GM23248 (cell line): ENCODE results near the gene TXNIP. TPM values are rescaled to one million over a fixed set of nuclear protein-coding genes. Genes with fewer than 3 reads are reported as not detected.

Experiments
- DNase-seq: peaks from one replicate; pipeline ENCODE4 v3.0.0-alpha.2; 2015
- H2AFZ ChIP-seq: fragments of 200-600 bp; sonication (generic); 2 replicates; pipeline ENCODE4 v1.6.1; 2016; ENCODE audit warnings: antibody characterized with exemption
- H3F3A ChIP-seq: fragments of 200-600 bp; sonication (generic); 2 replicates; pipeline ENCODE4 v1.6.1; 2016; ENCODE audit warnings: mild to moderate bottlenecking, antibody characterized with exemption, mixed run types; ENCODE audit not compliant: insufficient read depth
- H3K27ac ChIP-seq: fragments of 200-600 bp; sonication (generic); 2 replicates; pipeline ENCODE4 v1.5.1; 2016; ENCODE audit warnings: mild to moderate bottlenecking
- H3K27me3 ChIP-seq: fragments of 200-600 bp; sonication (generic); replicated peaks from 2 replicates; pipeline ENCODE4 v1.6.1; 2016; ENCODE audit warnings: mild to moderate bottlenecking; ENCODE audit not compliant: insufficient read depth
- H3K36me3 ChIP-seq: fragments of 200-600 bp; sonication (generic); 2 replicates; pipeline ENCODE4 v1.6.1; 2016; ENCODE audit warnings: low read depth, mild to moderate bottlenecking
- H3K4me1 ChIP-seq: fragments of 200-600 bp; sonication (generic); 2 replicates; pipeline ENCODE4 v1.6.1; 2016; ENCODE audit warnings: mild to moderate bottlenecking; ENCODE audit not compliant: insufficient read depth
- H3K4me2 ChIP-seq: fragments of 200-600 bp; sonication (generic); one replicate; pipeline ENCODE4 v1.6.1; 2016; ENCODE audit warnings: mild to moderate bottlenecking; ENCODE audit not compliant: unreplicated experiment
- H3K4me3 ChIP-seq: fragments of 200-600 bp; sonication (generic); 2 replicates; pipeline ENCODE4 v1.5.1; 2016; ENCODE audit warnings: mild to moderate bottlenecking
- H3K79me2 ChIP-seq: fragments of 200-600 bp; sonication (generic); 2 replicates; pipeline ENCODE4 v1.6.1; 2016; ENCODE audit warnings: mild to moderate bottlenecking; ENCODE audit not compliant: insufficient read depth
- H3K9ac ChIP-seq: fragments of 200-600 bp; sonication (generic); 2 replicates; pipeline ENCODE4 v1.6.1; 2016; ENCODE audit warnings: mild to moderate bottlenecking
- H3K9me2 ChIP-seq: fragments of 200-600 bp; sonication (generic); 2 replicates; pipeline ENCODE4 v1.6.1; 2016; ENCODE audit warnings: mixed run types, mild to moderate bottlenecking, moderate library complexity; ENCODE audit not compliant: insufficient read depth
- H3K9me3 ChIP-seq: fragments of 200-600 bp; sonication (generic); one replicate; pipeline ENCODE4 v1.6.1; 2017; ENCODE audit warnings: low read depth
- H4K20me1 ChIP-seq: fragments of 200-600 bp; sonication (generic); 2 replicates; pipeline ENCODE4 v1.6.0; 2016; ENCODE audit not compliant: insufficient read depth
- EZH2 ChIP-seq: fragments of 200-600 bp; sonication (generic); IDR thresholded peaks from 2 replicates; pipeline ENCODE4 v1.6.1; 2018; ENCODE audit warnings: antibody characterized with exemption, mild to moderate bottlenecking; ENCODE audit not compliant: insufficient read depth, poor library complexity, severe bottlenecking
- EZH2phosphoT487 ChIP-seq: fragments of 200-600 bp; sonication (generic); IDR thresholded peaks from 2 replicates; pipeline ENCODE4 v1.6.1; 2018; ENCODE audit warnings: antibody characterized with exemption, moderate library complexity, mild to moderate bottlenecking, low read depth; ENCODE audit not compliant: insufficient read depth
- WGBS, 2 experiments: methylation state at CpG; one replicate each; pipeline ENCODE4 v1.1.6; 2015 to 2017; ENCODE audit warnings: low lambda C conversion rate in 2 of 2, low coverage in 1 of 2; ENCODE audit errors: missing lambda C conversion rate in 2 of 2; 5-methylcytosine and 5-hydroxymethylcytosine counted together
- in situ Hi-C: fragments of 300-500 bp; cut with MboI; formaldehyde crosslinking; loops from 2 replicates; pipeline ENCODE4 v1.15.0; 2020
- polyA plus RNA-seq: library from polyadenylated mRNA; unstranded; fragments of >200 nt; fragmentation: Nextera tagmentation; extraction: Ambion mirVana; gene quantifications from 2 replicates; pipeline ENCODE4 v1.2.1, GENCODE V29; 2016
- total RNA-seq: library from RNA; depleted of rRNA; stranded (reverse); fragments of >200 nt; shearing (Covaris generic); gene quantifications from 2 replicates; pipeline ENCODE4 v1.2.3, GENCODE V29; 2014

TXNIP gene
- total and polyA plus RNA-seq, 2 experiments from 2014 or later = 169 to 263 TPM

DNA sequence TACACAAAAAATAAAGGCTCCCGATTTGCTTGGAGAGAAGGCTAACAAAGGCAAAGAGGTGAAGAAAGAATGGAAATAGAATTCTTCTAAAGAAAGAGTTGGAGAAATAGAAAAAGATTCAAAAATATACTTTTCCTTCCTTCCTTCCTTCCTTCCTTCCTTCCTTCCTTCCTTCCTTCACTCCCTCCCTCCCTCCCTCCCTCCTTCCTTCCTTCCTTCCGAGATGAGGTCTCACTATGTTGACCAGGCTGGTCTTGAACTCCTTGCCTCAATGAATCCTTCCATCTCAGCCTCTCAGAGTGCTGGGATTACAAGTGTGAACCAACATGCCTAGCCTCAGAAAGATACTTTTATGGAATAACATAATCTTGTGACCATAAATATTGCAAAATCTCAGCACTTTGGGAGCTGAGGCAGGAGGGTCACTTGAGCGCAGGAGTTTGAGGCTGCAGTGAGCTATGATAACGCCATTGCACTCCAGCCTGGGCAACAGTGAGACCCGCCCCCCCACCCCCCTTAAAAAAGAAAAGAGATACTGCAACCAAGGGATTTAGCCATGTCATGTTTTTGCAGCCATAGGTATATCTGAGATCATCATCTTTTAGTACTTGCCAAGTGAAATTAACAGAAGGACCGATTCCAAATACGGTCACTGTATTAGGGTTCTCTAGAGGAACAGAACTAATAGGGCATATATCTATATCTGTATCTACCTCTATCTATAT, 26.2 kb upstream of the TXNIP start:
- Histone ChIP-seq H3K27me3 (no peaks in the 10 kb centered on the region), H3K4me1 (no peaks in the 10 kb centered on the region), H3K9ac (no peak overlapping the region), H3K4me2 (no peak overlapping the region), H3F3A (peaks cover 7% of the 10 kb centered on the region; the same call in 1 of the 2 replicates), H3K9me3 (no peaks in the 10 kb centered on the region), H2AFZ (no peak overlapping the region), H3K4me3 (no peak overlapping the region), H3K9me2 (no peaks in the 10 kb centered on the region), H3K36me3 (no peaks in the 10 kb centered on the region), H4K20me1 (no peaks in the 10 kb centered on the region), H3K79me2 (no peaks in the 10 kb centered on the region), H3K27ac (no peak overlapping the region)
- DNase-seq = no peak
- WGBS, 2 experiments = 85 to 87% methylated on average over 7 of the region's 7 CpGs
- in situ Hi-C loops = no loop called here
- TF ChIP-seq EZH2phosphoT487 (no peak), EZH2 (no peak)

DNA sequence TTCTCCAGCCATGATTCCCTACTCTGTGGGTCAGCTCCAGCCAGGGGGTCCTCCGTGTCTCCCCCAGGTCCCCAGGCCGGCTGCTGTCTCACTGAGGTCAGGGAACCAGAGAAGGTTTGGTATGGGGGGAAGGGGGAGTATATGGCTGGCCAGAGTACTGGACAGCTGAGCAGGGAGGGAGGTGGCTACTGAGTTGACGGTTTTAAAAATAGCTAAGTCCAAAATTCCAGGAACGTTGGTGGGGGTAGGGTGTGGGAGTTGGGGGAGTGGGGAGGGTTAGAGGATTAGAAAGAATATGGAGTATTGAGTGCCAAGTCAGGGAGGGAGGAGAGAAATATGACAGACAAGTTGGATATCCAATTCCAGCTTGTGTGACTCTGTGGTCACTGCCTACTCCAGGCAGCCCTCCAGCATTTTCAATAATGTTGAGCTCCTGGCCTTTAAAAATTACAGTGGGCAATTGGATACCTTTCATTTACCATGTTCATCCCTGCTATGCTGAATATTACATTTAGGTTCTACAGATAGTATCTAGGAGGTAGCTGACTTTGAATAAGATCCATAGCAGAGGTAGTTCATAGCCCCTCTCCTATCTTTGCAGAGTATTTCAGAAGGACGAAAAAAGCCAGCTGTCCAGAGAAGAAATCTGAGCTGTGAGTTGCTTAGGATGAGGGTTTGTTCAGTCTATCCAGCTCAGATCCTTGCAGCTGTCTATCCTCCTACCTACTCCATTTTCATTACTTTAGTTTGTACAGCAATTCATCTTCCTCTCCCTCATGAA, 25.4 kb upstream of the TXNIP start, which contains the start of gene HJV:
Gene HJV (minus strand): TSS at position 114 of the 781 bp plus-strand sequence. CDS start 1,504 bp downstream, outside the sequence.
- Histone ChIP-seq H3K9me2 (no peaks in the 10 kb centered on the region), H3K4me2 (no peak within 1 kb of the TSS), H3K79me2 (no peaks in the 10 kb centered on the region), H3F3A (peaks cover 14% of the 10 kb centered on the region), H3K9ac (no peak within 1 kb of the TSS), H3K4me3 (no peak within 1 kb of the TSS), H3K27ac (no peak within 1 kb of the TSS), H4K20me1 (no peaks in the 10 kb centered on the region), H3K9me3 (no peaks in the 10 kb centered on the region), H2AFZ (no peak within 1 kb of the TSS), H3K27me3 (no peaks in the 10 kb centered on the region), H3K4me1 (peaks cover 6% of the 10 kb centered on the region), H3K36me3 (no peaks in the 10 kb centered on the region)
- 68 to 81% methylated on average over 5 of the region's 5 CpGs for WGBS, 2 experiments
- DNase-seq = no peak
- in situ Hi-C loops = no loop called here
- no peak for TF ChIP-seq EZH2phosphoT487
- TF ChIP-seq EZH2 = no peak

DNA sequence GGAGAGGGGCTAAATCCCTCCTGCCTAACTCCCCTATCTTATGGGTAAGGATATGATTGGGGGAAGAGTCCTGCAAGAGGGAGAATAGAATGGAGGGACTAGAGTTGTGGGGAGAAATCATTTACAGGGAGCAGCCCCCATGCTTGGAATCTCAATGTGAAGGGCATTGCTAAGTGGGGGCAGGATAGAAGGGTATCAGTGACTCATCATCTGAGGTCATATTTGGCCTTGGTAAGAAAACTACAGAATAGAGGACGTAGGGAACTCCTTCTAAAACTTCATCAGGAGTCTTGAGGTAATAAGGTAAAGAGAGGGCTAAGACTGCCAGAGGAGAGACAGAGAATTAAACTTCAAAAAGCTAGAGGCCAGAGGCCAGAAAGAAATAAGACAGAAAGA, 24.7 kb upstream of the TXNIP start:
- H2AFZ ChIP-seq = no peak overlapping the region
- no peak overlapping the region for H3K4me2 ChIP-seq
- no peak overlapping the region for H3K4me3 ChIP-seq
- TF ChIP-seq EZH2phosphoT487 (no peak), EZH2 (no peak)
- 41 to 45% methylated on average over 1 of the region's 1 CpG for WGBS, 2 experiments
- DNase-seq = no peak
- in situ Hi-C loops = no loop called here
- no peaks in the 10 kb centered on the region for H3K36me3 ChIP-seq
- no peak overlapping the region for H3K27ac ChIP-seq
- H3K9ac ChIP-seq = no peak overlapping the region
- no peaks in the 10 kb centered on the region for H3K79me2 ChIP-seq
- peaks cover 12% of the 10 kb centered on the region for H3K4me1 ChIP-seq
- H3K9me3 ChIP-seq = no peaks in the 10 kb centered on the region
- peaks cover 17% of the 10 kb centered on the region for H3F3A ChIP-seq
- H3K9me2 ChIP-seq = no peaks in the 10 kb centered on the region
- no peaks in the 10 kb centered on the region for H3K27me3 ChIP-seq
- no peaks in the 10 kb centered on the region for H4K20me1 ChIP-seq

DNA sequence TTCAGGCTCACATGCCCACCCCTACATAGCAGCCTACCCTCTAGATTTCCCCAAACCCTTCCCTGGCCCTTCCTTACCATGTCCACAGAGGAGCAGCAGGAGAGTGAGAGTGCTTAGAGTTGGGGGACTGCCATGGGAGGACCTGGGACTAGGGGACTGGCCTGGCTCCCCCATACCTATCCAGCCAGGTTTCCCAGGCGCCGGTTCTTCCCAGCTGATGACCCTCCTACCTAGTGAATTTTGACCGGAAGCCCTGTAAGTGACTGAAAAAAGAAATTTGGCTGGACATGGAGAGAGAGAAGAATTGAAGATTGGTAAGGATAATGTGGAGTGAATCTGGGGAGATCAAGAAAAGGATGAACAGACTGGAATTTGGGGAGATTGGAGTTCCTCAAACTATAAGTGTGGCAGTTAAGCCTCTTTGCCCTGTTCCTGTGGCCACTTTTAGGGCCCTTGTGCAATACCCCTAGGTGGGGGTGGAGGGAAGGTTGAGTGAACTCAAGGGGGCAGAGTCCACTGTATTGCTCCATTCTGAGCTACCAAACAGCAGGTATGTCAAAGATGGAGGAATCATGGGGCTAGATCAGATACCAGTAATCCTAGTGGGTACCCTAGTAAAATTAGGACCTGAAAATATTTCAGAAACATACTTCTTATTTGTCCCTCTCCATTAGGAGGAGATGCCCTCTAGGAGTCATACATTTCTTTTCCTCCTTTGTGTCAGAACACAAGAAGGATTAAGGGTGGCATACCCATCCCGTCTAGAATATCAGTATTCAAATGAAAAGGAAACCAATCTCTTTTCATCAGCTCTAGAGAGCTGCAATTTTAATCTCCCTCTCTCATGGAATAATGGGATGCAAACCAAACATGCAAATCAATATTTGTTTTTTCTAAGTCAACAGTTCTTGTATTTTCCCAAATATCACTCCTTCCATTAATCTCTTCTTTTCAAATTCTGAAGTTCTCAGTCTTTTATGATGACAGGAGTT, 24.0 kb upstream of the TXNIP start:
- H3K27ac ChIP-seq = no peak overlapping the region
- H4K20me1 ChIP-seq = no peaks in the 10 kb centered on the region
- H2AFZ ChIP-seq = no peak overlapping the region
- H3K27me3 ChIP-seq = no peaks in the 10 kb centered on the region
- no peaks in the 10 kb centered on the region for H3K79me2 ChIP-seq
- WGBS, 2 experiments = 97 to 99% methylated on average over 4 of the region's 4 CpGs
- H3K4me3 ChIP-seq = no peak overlapping the region
- no peaks in the 10 kb centered on the region for H3K9me3 ChIP-seq
- H3F3A ChIP-seq = peaks cover 11% of the 10 kb centered on the region
- H3K9ac ChIP-seq = no peak overlapping the region
- no peaks in the 10 kb centered on the region for H3K9me2 ChIP-seq
- in situ Hi-C loops = no loop called here
- peaks cover 12% of the 10 kb centered on the region for H3K4me1 ChIP-seq
- DNase-seq = no peak
- no peaks in the 10 kb centered on the region for H3K36me3 ChIP-seq
- H3K4me2 ChIP-seq = no peak overlapping the region
- TF ChIP-seq EZH2phosphoT487 (no peak), EZH2 (no peak)
